HG03442 (cell line): ENCODE data around the gene CBFA2T3.

ENCODE experiments used
- ATAC-seq: cut with Tn5 transposase; IDR thresholded peaks from one replicate; pipeline ENCODE4 v1.9.1; 2021; ENCODE audit warnings: mild to moderate bottlenecking, moderate library complexity; ENCODE audit not compliant: unreplicated experiment

CBFA2T3 gene

GRCh38 chr16:88911946-88912310 lies 65.1 kb downstream of the CBFA2T3 start:
- no peak for ATAC-seq

DNA sequence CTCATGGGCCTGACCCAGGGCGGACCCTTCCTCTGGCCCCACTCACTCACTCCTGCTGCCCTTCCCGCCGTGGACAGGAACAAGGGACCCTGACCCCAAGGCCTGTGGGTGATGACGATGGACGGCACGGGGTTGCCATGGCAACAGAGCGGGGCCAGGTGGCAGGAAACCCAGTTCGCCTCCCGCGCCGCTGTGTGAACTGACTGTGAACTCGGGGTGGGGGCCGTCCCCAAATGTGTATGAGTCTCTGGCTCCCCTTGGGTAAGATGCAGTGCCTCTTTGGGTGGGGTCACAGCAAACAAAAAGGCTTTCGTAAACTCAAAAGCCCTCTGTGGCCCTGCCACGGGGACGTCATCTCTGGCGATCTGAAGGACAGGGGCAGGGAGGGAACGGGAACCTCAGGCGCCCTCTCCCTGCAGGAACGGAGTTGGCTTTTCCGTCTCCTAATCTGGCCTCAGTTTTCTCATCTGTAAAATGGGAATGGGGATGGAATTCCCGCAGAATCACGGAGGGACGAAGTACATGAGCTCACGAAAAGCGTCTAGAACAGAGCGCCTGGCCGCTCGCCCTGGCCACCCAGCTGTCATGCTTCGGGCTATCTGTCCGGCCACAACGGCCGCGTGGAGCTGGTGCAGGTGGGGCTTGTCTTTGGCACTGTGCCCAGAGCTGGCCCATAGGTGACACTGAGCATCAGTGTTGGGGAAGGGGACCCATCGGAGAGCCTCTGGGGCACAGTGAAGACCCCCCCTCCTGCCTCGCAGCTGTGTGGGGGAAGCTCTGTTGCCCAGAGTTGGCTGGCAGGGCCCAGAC lies 65.7 kb downstream of the CBFA2T3 start:
- no peak for ATAC-seq

GRCh38 chr16:88910284-88911135 lies 66.5 kb downstream of the CBFA2T3 start:
- no peak for ATAC-seq

- ATAC-seq: no peak
These were observed 67.4 kb downstream of the CBFA2T3 start for GRCh38 chr16:88909431-88910210.

DNA sequence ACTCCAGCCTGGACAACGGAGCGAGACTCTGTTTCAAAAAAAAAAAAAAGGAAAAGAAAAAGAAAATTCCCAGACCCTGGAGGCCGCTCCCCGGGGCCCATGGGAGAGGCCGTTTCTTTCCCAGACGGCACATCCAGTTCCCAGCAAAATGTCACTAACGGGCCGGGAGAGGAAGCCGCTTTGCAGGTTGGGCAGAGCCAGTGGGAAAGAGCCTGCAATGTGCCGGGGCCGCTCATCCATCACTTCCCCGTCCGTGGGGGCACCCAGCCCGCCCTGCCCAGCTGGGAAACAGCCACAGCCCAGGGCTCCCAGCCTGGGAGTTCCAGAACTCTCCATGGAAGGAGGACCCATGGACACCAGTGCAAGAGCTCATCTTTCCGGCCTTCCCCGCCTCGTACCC lies 68.7 kb downstream of the CBFA2T3 start:
- ATAC-seq: no peak

DNA sequence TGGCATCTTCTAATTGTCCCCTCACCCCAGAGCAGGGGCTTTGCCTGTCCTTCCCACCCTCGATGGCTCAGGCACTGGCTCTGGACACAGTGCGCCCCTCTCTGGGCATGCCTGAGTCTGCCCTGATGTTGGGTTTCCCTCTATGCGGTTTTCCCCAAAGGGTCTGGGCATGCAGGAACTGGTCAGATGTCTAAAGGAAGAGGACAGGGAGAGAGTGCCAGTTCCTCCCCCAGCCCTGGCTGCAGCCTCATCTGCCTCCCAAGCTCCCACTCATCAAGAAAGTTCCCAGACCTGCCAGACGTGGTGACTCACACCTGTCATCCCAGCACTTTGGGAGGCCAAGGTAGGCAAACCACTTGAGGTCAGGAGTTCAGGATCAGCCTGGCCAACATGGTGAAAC lies 69.2 kb downstream of the CBFA2T3 start:
- ATAC-seq: no peak

GRCh38 chr16:88906535-88907105 lies 70.4 kb downstream of the CBFA2T3 start:
- ATAC-seq: no peak

DNA sequence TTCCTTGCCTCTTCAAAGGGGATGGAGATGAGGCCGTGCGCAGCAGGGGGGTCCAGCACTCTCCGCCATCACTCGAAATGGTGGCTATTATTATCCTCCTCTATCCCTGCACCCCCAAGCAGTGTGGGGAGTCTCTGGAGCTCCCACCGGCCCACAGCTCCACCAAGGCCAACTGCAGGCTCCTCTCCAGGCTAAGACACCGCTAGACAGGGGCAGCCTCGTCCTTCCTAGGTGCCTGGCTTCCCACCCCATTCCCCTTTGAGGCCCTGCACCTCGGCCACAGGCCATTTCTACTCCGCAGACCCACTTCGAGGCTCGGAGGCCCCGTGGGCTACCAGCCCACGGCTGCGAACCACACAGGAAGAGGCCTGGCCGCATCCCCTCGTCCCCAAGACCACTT lies 71.0 kb downstream of the CBFA2T3 start:
- no peak for ATAC-seq

DNA sequence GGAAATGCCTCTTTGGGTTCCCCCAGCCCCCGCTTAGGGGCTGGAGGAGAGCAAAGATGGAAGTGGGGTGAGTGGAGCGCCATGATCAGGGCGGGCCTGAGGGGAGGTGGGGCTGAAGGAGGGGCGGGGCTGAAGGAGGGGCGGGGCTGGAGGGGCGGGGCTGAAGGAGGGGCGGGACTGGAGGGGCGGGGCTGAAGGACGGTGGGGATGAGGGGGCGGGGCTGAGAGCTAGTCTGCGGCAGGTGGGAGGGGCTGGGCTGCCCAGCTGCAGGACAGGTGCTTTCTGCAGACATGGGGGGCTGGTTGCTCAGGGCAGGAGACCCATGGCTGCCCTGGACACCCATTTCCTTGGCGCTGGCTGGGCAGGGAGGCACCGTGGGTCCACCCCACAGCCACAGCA lies 71.4 kb downstream of the CBFA2T3 start:
- no peak for ATAC-seq

DNA sequence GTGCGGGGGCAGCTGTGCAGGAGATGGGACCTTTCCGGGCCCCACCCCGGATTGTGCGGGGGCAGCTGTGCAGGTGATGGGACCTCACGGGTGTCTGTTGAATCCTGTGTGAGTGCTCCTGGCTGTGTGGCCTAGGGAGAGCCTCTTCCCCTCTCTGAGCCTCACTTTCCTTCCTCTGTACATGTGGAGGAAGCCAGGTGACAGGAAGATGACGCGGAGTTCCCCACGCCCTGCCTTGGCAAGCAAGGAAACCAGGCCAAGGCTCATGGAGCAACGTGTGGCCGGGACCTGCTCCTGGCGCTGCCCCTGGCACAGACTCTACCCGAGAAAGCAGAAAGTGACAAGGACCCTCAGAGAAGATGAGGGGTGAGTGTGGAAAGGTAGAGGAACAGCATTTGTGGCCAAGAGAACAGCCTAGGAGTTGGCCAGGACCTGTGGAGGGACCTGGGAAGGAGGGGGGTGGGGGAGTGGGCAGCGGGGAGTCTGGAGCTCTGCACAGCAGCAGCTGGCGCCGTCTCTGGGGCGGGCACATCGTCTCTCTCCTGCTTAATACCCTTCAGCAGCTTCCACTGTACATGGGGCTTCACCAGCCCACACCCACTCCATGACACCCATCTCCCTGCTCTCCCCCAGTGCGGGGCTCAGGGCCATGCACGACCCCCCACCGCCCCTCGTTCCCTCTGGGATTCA lies 72.2 kb downstream of the CBFA2T3 start:
- ATAC-seq: no peak

GRCh38 chr16:88903267-88903666 lies 73.7 kb downstream of the CBFA2T3 start:
- no peak for ATAC-seq

GRCh38 chr16:88902744-88903143 lies 74.3 kb downstream of the CBFA2T3 start:
- no peak for ATAC-seq

- ATAC-seq: no peak
These were observed 75.2 kb downstream of the CBFA2T3 start for GRCh38 chr16:88901718-88902337.

DNA sequence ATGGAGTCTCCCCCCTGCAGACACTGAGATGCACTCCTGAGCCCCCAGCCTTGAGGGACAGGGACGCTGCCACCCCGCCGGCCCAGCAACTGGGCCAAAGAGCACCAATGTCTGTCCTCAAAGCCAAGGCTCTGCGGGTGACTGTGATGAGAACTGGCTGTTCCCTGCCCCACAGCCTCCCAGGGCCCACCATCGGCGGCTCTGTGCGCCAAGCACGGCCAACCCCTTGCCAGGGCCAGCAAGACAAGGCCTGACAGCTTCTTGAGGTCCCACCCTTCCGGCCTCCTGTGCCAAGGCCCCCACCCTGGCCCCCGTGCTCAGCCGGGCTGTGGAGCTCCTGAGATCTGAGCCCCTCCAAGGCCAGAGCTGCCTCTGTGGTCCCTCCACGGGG lies 76.3 kb downstream of the CBFA2T3 start:
- ATAC-seq: no peak

DNA sequence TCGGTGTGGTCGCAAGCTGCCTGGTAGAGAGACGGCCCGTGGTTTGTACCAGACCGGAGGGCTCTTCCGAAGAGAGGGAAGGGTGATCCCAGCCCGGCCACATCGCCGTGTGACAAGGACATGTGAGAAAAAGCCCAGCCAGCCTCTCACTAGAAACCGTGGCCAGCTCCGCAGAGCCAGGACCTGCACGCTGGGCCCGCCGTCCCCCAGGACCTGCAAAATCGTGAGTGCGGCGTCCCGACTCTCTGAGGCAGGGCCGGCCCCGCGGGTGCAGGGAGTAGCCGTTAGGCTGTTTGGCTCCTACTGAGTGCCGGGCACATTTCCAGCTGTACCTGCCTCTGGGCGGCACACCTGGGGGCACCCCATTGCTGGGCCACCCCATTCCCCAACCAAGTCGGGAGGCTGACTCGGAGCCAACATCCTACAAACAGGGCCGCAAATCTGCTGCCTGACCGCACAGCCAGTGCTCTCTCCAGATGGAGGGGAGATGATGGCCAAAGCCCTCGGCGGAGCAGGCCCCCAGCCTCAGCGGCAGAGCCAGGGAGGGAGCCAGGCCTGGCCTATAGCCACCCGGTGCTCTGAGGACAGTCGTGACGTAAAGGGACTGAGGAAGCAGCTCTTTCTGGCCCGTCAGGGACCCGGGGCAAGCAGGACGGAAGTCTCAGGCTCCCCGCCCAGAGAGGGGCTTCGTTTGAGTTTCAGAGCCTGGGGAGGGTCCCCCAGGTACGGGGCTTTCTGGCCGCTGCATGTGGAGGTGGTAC lies 76.9 kb downstream of the CBFA2T3 start:
- ATAC-seq: no peak

DNA sequence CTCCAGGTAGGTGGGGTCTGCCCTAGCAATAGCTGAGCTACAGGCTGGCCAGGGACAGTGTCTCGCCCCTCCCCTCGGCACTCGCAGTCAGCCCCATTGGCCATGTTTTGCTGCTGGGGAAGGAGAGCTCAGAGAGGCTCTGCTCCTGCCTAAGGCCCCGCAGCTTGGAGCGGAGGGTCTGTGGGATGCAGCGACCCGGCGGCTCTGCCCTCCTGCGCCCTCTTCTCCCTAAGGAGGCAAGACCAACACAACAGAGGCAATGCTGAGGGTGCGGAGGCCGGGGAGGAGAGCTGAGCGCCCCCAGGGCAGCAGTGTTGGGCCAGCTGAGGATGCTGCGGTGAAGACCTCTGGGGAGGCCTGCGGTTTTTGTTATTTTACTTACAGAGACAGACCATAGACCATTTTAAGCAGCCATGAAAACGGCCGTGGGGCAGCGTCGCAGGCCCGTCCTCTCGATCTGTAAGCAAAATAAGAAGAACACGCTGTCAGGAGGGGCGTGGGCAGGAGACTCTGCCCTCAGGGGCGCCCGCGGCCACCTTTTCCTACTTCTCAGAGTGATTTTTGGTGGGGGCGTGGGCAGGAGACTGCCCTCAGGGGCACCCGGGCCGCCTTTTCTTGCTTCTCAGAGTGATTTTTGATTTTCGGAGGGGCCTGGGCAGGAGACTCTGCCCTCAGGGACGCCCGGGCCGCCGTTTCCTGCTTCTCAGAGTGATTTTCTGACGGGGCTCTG lies 79.1 kb downstream of the CBFA2T3 start:
- ATAC-seq: no peak

GRCh38 chr16:88896238-88897070 lies 80.6 kb downstream of the CBFA2T3 start:
- no peak for ATAC-seq

DNA sequence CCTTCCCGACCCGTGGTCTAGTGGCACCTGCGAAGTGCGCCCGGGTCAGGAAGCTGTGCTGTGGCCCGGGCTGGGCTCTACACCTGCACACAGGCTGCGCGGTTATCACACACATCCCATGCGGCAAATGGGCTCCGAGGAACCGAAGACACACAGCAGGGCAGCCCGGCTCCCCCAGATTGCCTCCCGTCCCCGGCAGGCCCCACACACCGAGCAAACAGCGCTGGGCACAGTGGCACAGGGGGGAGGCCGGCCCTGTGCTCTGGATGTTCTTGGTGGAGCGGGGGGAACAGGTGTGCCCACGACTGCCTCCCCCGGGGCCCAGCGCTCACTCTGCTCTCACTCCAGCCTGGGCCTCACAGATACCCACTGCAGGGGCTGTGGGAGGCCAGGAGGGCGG lies 81.7 kb downstream of the CBFA2T3 start:
- no peak for ATAC-seq
